ENCODE data around the gene TBC1D16. TPM values are rescaled to one million over a fixed set of nuclear protein-coding genes. Genes with fewer than 3 reads are reported as not detected.

The TBC1D16 gene
- total RNA-seq, 2 donors from 2014 or later = 15.8 to 32.8 TPM

- H3K36me3 Mint-ChIP-seq (ENCODE audit: insufficient read depth in 2 of 2) = peaks cover 0 to 2% of the 10 kb centered on the region in 2 donors
- no peaks in the 10 kb centered on the region for H3K27me3 Mint-ChIP-seq (ENCODE audit: low read depth)
- ATAC-seq (replicated peaks in 1 of 2) = no peak
- no peak overlapping the region for H3K4me3 Mint-ChIP-seq
- no peak overlapping the region for H3K27ac Mint-ChIP-seq
- H3K9me3 Mint-ChIP-seq = no peaks in the 10 kb centered on the region
- peaks cover 8% of the 10 kb centered on the region for H3K4me1 Mint-ChIP-seq (ENCODE audit: low read depth)
- DNase-seq = no peak
Measured at GRCh38 chr17:79945591-79946255, 89.9 kb downstream of the TBC1D16 start.

DNA sequence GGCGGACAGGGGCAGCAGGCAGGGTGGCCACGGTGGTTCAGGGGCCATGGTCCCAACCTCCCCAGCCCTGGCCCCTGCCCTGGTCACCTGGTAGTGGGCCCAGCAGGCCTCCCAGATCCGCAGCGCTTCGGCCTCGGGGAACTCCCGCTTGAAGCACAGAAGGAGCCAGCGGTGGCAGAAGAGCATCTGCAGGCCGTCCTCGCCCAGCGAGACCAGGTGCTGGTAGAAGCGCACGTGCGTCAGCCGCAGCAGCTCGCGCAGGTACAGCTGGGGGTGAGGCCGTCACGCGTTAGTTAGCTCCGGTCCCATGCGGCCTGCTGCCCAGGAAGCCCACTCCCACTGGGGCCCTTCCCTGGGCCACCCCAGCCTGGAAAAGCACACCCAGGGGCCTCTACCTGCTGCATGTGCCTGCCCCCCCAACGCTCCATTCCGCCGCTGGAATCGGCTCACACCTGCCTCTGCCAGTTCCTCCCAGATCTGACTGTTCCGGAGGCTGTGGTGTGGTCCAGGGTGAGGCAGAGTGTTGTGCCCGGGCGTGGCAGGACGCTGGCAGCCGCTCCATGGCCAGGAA is 90.8 kb downstream of the TBC1D16 start:
- no peaks in the 10 kb centered on the region for H3K9me3 Mint-ChIP-seq
- no peaks in the 10 kb centered on the region for H3K27me3 Mint-ChIP-seq (ENCODE audit: low read depth)
- DNase-seq = no peak
- no peak overlapping the region for H3K27ac Mint-ChIP-seq
- H3K4me1 Mint-ChIP-seq (ENCODE audit: low read depth) = peaks cover 8% of the 10 kb centered on the region
- no peak overlapping the region for H3K4me3 Mint-ChIP-seq
- ATAC-seq (replicated peaks in 1 of 2) = no peak
- peaks cover 0 to 2% of the 10 kb centered on the region in 2 donors for H3K36me3 Mint-ChIP-seq (ENCODE audit: insufficient read depth in 2 of 2)

DNA sequence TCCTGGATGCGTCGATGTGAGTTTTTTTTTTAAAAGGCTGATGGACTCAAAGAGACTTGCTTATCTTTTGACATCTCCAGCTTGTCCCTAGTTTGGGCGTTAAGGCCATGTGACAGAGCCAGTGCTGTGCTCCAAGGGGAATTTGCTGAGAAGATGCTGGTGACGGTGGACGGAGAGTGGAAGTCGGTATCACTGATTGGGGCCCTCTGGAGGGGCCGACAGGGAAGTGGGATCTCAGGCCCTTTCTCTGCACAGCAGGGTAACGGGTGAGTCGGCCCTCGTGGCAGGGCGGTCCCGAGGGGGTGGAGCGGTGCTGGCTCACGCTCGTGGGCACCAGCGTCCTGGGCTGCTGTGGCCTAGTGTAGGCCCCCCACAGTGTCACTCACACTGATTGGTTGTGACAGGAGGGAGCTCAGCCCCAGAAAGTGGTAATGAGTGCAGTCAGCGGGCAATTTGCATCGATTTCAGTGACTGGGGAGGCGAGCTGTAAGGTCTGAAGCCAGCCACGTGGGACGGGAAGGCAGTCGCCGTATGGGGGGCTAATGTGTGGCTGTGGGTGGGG is 91.3 kb downstream of the TBC1D16 start:
- Mint-ChIP-seq H3K36me3 (ENCODE audit: insufficient read depth in 2 of 2) (peaks cover 0 to 2% of the 10 kb centered on the region in 2 donors), H3K27ac (no peak overlapping the region), H3K27me3 (ENCODE audit: low read depth) (no peaks in the 10 kb centered on the region), H3K9me3 (no peaks in the 10 kb centered on the region), H3K4me1 (ENCODE audit: low read depth) (peaks cover 8% of the 10 kb centered on the region), H3K4me3 (no peak overlapping the region)
- ATAC-seq (replicated peaks in 1 of 2) (no peak), DNase-seq (no peak)

DNA sequence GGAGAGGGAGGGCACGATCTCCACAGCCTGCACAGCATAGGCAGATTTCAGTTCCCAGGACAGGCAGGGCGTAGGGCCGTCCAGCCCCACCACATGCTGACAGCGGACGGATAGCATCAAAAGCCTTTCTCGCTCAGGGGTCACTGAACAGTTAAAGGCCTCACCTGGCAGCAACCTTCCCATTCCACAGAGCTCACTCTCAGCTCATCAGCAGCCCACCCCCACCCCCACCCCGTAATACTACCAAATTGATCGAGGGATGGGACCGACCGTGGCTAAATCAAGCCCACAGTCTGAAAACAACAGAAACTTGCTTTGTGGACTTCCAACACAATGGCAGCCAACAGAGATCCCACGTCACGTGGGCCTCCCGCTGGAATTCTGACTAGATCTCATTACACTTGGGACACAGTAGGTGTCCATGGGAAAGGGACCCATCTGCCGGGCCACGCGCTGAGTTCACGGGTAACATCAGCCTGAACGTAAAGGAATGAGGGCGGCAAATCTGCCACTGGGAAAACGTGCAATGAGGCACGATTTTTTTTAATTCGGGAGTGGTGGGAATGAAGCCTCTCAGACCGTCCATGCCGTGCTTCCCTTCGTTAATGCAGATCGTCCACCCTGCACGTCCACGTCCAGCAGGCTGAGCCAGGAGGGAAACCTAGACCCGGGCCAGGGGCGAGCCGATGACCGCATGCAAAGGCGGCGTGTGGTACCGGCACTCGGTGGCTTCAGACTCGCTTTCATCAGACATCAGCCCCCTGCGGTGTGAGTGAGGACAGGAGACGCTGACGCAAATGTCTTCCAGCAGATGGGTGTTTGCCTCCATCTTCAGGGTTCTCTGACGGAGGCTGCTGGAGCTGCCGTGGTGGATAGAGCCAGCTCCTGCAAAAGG is 92.1 kb downstream of the TBC1D16 start:
- DNase-seq = no peak
- Mint-ChIP-seq H3K4me1 (ENCODE audit: low read depth) (peaks cover 8% of the 10 kb centered on the region), H3K27me3 (ENCODE audit: low read depth) (no peaks in the 10 kb centered on the region), H3K9me3 (no peaks in the 10 kb centered on the region), H3K36me3 (ENCODE audit: insufficient read depth in 2 of 2) (peaks cover 0 to 2% of the 10 kb centered on the region in 2 donors), H3K27ac (no peak overlapping the region), H3K4me3 (no peak overlapping the region)
- ATAC-seq (replicated peaks in 1 of 2) = no peak

DNA sequence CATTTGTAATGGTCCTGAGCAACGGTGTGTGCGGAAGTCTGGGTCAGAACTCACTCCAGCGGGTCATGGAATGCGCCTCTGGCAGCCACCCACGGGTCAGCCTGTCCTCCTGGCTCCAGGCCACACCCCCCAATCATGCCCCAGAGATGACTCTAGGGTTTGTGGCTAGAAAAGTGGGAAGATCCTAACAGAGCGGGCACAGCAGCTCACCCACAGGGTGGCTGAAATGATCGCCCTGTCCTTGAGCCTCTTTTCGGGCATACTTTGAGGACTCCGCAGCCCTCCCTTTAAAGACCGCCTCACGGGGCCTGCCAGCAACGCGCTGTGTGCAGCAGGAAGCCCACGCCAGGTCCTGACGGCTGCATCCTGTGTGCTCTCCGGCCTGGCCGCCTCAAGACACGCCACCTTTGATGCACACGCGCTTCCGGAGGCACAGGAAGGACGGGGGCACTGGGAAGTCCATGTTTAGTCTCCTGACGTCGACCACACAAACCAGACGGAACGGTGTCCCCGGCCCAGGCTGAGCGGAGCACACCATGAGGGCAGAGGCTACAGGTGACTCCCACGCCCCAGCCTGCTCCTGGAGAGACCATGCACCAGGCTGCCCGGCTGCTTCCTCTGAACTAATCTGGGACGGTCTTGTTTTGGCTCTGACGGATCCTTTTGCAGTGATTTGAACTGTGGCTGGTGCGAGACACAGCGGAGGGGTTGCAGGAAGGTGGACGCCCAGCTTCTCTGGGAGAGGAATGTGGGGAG is 92.9 kb downstream of the TBC1D16 start:
- ATAC-seq (replicated peaks in 1 of 2) (peak; percentile 61 to 87), DNase-seq (peak in 1 of 2 donors; percentile 34)
- Mint-ChIP-seq H3K36me3 (ENCODE audit: insufficient read depth in 2 of 2) (peaks cover 0 to 2% of the 10 kb centered on the region in 2 donors), H3K9me3 (no peaks in the 10 kb centered on the region), H3K4me3 (peak overlapping the region in 1 of 2 donors; percentile 18), H3K4me1 (ENCODE audit: low read depth) (peaks cover 8% of the 10 kb centered on the region), H3K27me3 (ENCODE audit: low read depth) (peaks cover under 1% of the 10 kb centered on the region), H3K27ac (peak overlapping the region; percentile 38)

GRCh38 chr17:79942011-79942405 is 93.7 kb downstream of the TBC1D16 start:
- peaks cover 11% of the 10 kb centered on the region for H3K4me1 Mint-ChIP-seq (ENCODE audit: low read depth)
- DNase-seq (no peak), ATAC-seq (replicated peaks in 1 of 2) (no peak)
- no peaks in the 10 kb centered on the region for H3K9me3 Mint-ChIP-seq
- H3K36me3 Mint-ChIP-seq (ENCODE audit: insufficient read depth in 2 of 2) = peaks cover 0 to 2% of the 10 kb centered on the region in 2 donors
- H3K27ac Mint-ChIP-seq = no peak overlapping the region
- peaks cover 5% of the 10 kb centered on the region for H3K27me3 Mint-ChIP-seq (ENCODE audit: low read depth)
- H3K4me3 Mint-ChIP-seq = no peak overlapping the region

GRCh38 chr17:79941088-79942010 is 94.3 kb downstream of the TBC1D16 start:
- Mint-ChIP-seq H3K4me1 (ENCODE audit: low read depth) (peaks cover 11% of the 10 kb centered on the region), H3K9me3 (no peaks in the 10 kb centered on the region), H3K27me3 (ENCODE audit: low read depth) (peaks cover 5% of the 10 kb centered on the region), H3K36me3 (ENCODE audit: insufficient read depth in 2 of 2) (peaks cover 0 to 2% of the 10 kb centered on the region in 2 donors), H3K4me3 (no peak overlapping the region), H3K27ac (no peak overlapping the region)
- DNase-seq (no peak), ATAC-seq (replicated peaks in 1 of 2) (no peak)

DNA sequence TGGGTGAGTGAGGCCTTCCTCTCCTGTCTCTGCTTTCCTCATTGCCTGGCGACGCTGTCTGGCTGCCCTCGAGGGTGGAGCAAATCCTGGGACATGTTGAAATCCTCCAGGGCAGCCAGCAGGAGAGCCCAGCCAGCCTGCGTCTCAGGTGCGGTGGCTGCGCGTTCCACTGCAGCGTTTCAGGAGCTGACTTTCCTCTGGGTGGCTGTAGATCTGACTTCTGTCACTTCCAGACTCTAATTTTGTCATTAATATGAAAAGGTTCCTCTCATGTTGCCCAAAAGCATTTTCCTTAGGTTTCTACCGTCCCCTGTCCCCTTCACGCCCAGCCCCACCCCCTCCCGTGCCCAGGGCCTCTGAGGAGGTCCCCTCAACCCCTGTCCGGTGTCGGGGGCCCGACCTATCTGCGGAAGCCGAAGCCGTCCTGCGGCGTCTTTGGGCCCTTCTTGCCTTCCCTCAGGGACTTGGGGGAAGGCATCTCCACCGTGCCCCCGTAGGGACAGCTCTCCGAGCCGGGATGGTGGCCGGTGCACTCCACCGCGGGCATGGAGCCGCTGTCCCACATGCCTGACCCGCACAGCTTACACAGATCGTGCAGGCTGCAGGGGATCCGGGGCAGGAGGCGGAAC is 95.1 kb downstream of the TBC1D16 start:
- DNase-seq = no peak
- Mint-ChIP-seq H3K27me3 (ENCODE audit: low read depth) (peaks cover 5% of the 10 kb centered on the region), H3K27ac (no peak overlapping the region), H3K4me1 (ENCODE audit: low read depth) (peaks cover 11% of the 10 kb centered on the region), H3K36me3 (ENCODE audit: insufficient read depth in 2 of 2) (peaks cover 0 to 2% of the 10 kb centered on the region in 2 donors), H3K4me3 (no peak overlapping the region), H3K9me3 (no peaks in the 10 kb centered on the region)
- no peak for ATAC-seq (replicated peaks in 1 of 2)

DNA sequence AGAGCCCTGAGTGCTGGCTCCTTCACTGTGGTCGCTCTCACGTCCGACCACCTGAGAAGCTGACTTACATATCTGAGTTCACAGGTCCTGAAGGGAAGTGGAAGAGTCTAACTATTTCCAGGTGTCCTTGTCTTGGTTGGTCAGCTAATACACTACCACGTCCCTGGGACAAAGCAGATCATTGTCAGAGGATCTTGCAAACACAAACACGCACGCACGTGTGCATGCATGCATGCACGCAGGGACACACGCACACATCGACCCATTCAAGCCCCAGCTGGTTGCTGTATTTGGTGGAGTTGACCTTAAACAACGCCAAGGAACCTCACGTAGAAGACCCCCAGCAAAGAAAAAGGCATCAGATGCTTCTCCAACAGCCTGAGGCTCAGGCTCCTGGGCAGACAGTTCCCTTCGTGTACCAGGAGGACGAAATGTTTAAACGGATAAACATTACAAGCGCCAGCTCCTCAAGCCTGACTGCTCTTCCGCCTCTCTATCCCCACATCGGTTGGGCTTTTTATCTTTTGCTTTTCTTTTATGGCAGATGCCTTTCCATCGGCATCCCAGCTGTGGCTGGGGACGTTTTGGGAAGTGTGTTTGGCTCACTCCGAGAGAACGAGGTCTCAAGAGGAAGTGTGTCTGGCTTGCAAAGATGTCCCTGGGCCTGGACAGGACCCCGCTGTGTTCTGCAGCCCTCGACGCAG is 95.8 kb downstream of the TBC1D16 start:
- no peak overlapping the region for H3K4me3 Mint-ChIP-seq
- DNase-seq (no peak), ATAC-seq (replicated peaks in 1 of 2) (no peak)
- peaks cover 5% of the 10 kb centered on the region for H3K27me3 Mint-ChIP-seq (ENCODE audit: low read depth)
- peaks cover 11% of the 10 kb centered on the region for H3K4me1 Mint-ChIP-seq (ENCODE audit: low read depth)
- no peaks in the 10 kb centered on the region for H3K9me3 Mint-ChIP-seq
- H3K36me3 Mint-ChIP-seq (ENCODE audit: insufficient read depth in 2 of 2) = peaks cover 0 to 2% of the 10 kb centered on the region in 2 donors
- no peak overlapping the region for H3K27ac Mint-ChIP-seq

DNA sequence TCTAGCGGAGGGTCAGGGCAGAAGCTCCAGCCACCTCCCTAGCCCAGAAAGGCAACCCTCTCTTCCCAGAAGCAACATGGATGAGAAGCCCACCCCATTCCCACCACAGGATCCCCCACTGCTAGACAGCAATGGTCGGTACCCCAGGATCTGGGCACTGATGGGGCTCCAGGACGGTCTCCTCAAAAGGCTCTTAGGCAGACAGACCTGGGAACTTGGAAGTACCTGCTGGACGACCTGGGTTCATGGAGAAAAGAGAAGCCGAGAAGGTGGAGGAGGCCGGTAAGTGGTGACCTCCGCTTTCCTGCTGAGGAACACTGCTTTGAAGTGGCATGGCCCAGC is 96.6 kb downstream of the TBC1D16 start:
- no peak overlapping the region for H3K27ac Mint-ChIP-seq

More for the DNA sequence above, 96.6 kb downstream of the TBC1D16 start:
- Mint-ChIP-seq H3K36me3 (ENCODE audit: insufficient read depth in 2 of 2) (peaks cover 0 to under 1% of the 10 kb centered on the region in 2 donors), H3K27me3 (ENCODE audit: low read depth) (peaks cover 9% of the 10 kb centered on the region), H3K4me3 (no peak overlapping the region), H3K4me1 (ENCODE audit: low read depth) (peaks cover 14% of the 10 kb centered on the region), H3K9me3 (no peaks in the 10 kb centered on the region)
- DNase-seq (no peak), ATAC-seq (replicated peaks in 1 of 2) (no peak)

Measured in activated T-cell treated with anti-CD3 and anti-CD28 coated beads, Interleukin-2, amount 50 U/mL, for 72 hours (primary cell).